A549 (cell line): Measurements from ENCODE around the gene AIMP1.

Source experiments
- CTCF ChIP-seq: fragments of >200 bp; sonication (Bioruptor Twin); formaldehyde crosslinking; IDR thresholded peaks from 3 replicates; pipeline ENCODE4 v1.5.1; 2016
- E2F6 ChIP-seq: IDR thresholded peaks from 2 replicates; pipeline ENCODE4 v1.6.1; 2012; ENCODE audit warnings: low read depth, borderline replicate concordance
- JUNB ChIP-seq: fragments of >200 bp; sonication (Bioruptor Twin); formaldehyde crosslinking; IDR thresholded peaks from 2 replicates; pipeline ENCODE4 v1.6.1; 2016
- MAX ChIP-seq: IDR thresholded peaks from 2 replicates; pipeline ENCODE4 v1.6.1; 2012
- POLR2A ChIP-seq: IDR thresholded peaks from 2 replicates; pipeline ENCODE4 v1.6.1; 2012; ENCODE audit warnings: mild to moderate bottlenecking, low read length
- RAD21 ChIP-seq, 2 experiments: fragments of >200 bp in 1 of 2; sonication (Bioruptor Twin) in 1 of 2; formaldehyde crosslinking in 1 of 2; IDR thresholded peaks in 1 of 2; conservative IDR thresholded peaks in 1 of 2; 2 replicates in 1 of 2; 3 replicates in 1 of 2; pipeline ENCODE4 v1.6.1; 2012 to 2018; ENCODE audit warnings: inconsistent platforms in 1 of 2
- USF2 ChIP-seq: fragments of 450-650 bp; IDR thresholded peaks from 2 replicates; pipeline ENCODE4 v1.6.1; 2014; ENCODE audit warnings: antibody characterized with exemption

- no peak for TF ChIP-seq CTCF
- TF ChIP-seq JUNB: no peak
- TF ChIP-seq POLR2A: no peak
- no peak for TF ChIP-seq RAD21 (conservative IDR thresholded peaks at IDR 0.05 in 1 of 2, IDR thresholded peaks at IDR 0.05 in 1 of 2)
- no peak for TF ChIP-seq MAX
- TF ChIP-seq USF2: no peak
- TF ChIP-seq E2F6: no peak
These were observed 24.4 kb downstream of the AIMP1 start for GRCh38 chr4:106340774-106341173.
